ENCODE measurements around the gene DAAM1. TPM values are rescaled to one million over a fixed set of nuclear protein-coding genes. Genes with fewer than 3 reads are reported as not detected.
A peak's percentile ranks its signal among the peaks of the same experiment; 100 is the strongest.

DAAM1 gene
- total RNA-seq, 1 donor from 2014 or later = 67.6 TPM

- TF ChIP-seq CTCF (IDR thresholded peaks at IDR 0.05) = no peak
- H3K36me3 ChIP-seq = no peaks in the 10 kb centered on the region
- no peak for DNase-seq (ENCODE audit: low spot score in 2 of 2)
- peak overlapping the region in 1 of 2 donors; percentile 57 for H3K27ac ChIP-seq
- H3K27me3 ChIP-seq = no peaks in the 10 kb centered on the region
- H3K4me3 ChIP-seq = no peak overlapping the region
- no peaks in the 10 kb centered on the region for H3K9me3 ChIP-seq
- peaks cover 8 to 61% of the 10 kb centered on the region in 2 donors for H3K4me1 ChIP-seq
- intact Hi-C loops (cut with DNase I) = loop anchor here (5.0 kb wide), 1 partner anchor 106 kb away; no protein-coding TSS in a partner anchor
Observed at GRCh38 chr14:59316151-59316830, 127.8 kb downstream of the DAAM1 start.

- no peak overlapping the region for H3K4me3 ChIP-seq
- H3K4me1 ChIP-seq = peaks cover 11 to 72% of the 10 kb centered on the region in 2 donors
- no peaks in the 10 kb centered on the region for H3K36me3 ChIP-seq
- H3K9me3 ChIP-seq = no peaks in the 10 kb centered on the region
- H3K27me3 ChIP-seq = no peaks in the 10 kb centered on the region
- no peak for DNase-seq (ENCODE audit: low spot score in 2 of 2)
- TF ChIP-seq CTCF (IDR thresholded peaks at IDR 0.05) = no peak
- peak overlapping the region; percentile 55 to 57 for H3K27ac ChIP-seq
- intact Hi-C loops (cut with DNase I) = loop anchor here (5.0 kb wide), 1 partner anchor 105 kb away; no protein-coding TSS in a partner anchor
Observed at GRCh38 chr14:59317346-59317745, 128.9 kb downstream of the DAAM1 start.

GRCh38 chr14:59317798-59318505 is 129.5 kb downstream of the DAAM1 start:
- intact Hi-C loops (cut with DNase I) = loop anchor here (5.0 kb wide), 1 partner anchor 104 kb away; no protein-coding TSS in a partner anchor
- Histone ChIP-seq H3K9me3 (no peaks in the 10 kb centered on the region), H3K27me3 (no peaks in the 10 kb centered on the region), H3K4me1 (peaks cover 11 to 72% of the 10 kb centered on the region in 2 donors), H3K27ac (peak overlapping the region; percentile 55 to 57), H3K36me3 (peaks cover 0 to 2% of the 10 kb centered on the region in 2 donors), H3K4me3 (no peak overlapping the region)
- no peak for DNase-seq (ENCODE audit: low spot score in 2 of 2)
- TF ChIP-seq CTCF (IDR thresholded peaks at IDR 0.05) = no peak

GRCh38 chr14:59318908-59319307 is 130.4 kb downstream of the DAAM1 start:
- TF ChIP-seq CTCF (IDR thresholded peaks at IDR 0.05) = no peak

GRCh38 chr14:59320361-59320760 is 131.9 kb downstream of the DAAM1 start:
- Histone ChIP-seq H3K27ac (peak overlapping the region; percentile 72 to 78), H3K4me3 (no peak overlapping the region), H3K36me3 (peaks cover 4 to 7% of the 10 kb centered on the region in 2 donors), H3K4me1 (peaks cover 11 to 57% of the 10 kb centered on the region in 2 donors), H3K9me3 (no peaks in the 10 kb centered on the region), H3K27me3 (no peaks in the 10 kb centered on the region)
- no peak for TF ChIP-seq CTCF (IDR thresholded peaks at IDR 0.05)
- intact Hi-C loops (cut with DNase I) = loop anchor here (2.0 kb wide), 2 partner anchors 16 to 132 kb away; partner anchors contain the start of gene DAAM1
- DNase-seq (ENCODE audit: low spot score in 2 of 2) = no peak

More at GRCh38 chr14:59318908-59319307, 130.4 kb downstream of the DAAM1 start:
- Histone ChIP-seq H3K27me3 (no peaks in the 10 kb centered on the region), H3K36me3 (peaks cover 0 to 4% of the 10 kb centered on the region in 2 donors), H3K27ac (peak overlapping the region; percentile 28 to 57), H3K4me1 (peaks cover 11 to 63% of the 10 kb centered on the region in 2 donors), H3K9me3 (no peaks in the 10 kb centered on the region), H3K4me3 (no peak overlapping the region)
- intact Hi-C loops (cut with DNase I) = loop anchor here (5.0 kb wide), 1 partner anchor 103 kb away; no protein-coding TSS in a partner anchor
- DNase-seq (ENCODE audit: low spot score in 2 of 2) = no peak
